ENCODE results near the gene CSF1.
"Not testable (repeated sequence)": the region's sequence is repeated elsewhere in the genome, so short reads cannot be mapped to it uniquely, and the experiment has no call there.

The CSF1 gene

GRCh38 chr1:109948285-109948630 lies 37.6 kb downstream of the CSF1 start:
- TF ChIP-seq ZFX (IDR thresholded peaks at IDR 0.05) (no peak), CTCF (conservative IDR thresholded peaks at IDR 0.05) (no peak)
- H3K27ac ChIP-seq, result peak overlapping the region; percentile 98; the same call in 1 of the 2 replicates

- peak overlapping the region; percentile 79; the same call in 1 of the 2 replicates for H3K27ac ChIP-seq
- no peak for TF ChIP-seq CTCF (conservative IDR thresholded peaks at IDR 0.05)
- no peak for TF ChIP-seq ZFX (IDR thresholded peaks at IDR 0.05)
Observed at GRCh38 chr1:109950038-109950437, 39.4 kb downstream of the CSF1 start.

GRCh38 chr1:109950509-109950908 lies 39.9 kb downstream of the CSF1 start:
- H3K27ac ChIP-seq, result no peak overlapping the region; the same call in 1 of the 2 replicates
- TF ChIP-seq ZFX (IDR thresholded peaks at IDR 0.05) (no peak; the same call in 1 of the 2 replicates), CTCF (conservative IDR thresholded peaks at IDR 0.05) (no peak)

- H3K27ac ChIP-seq, result not testable (repeated sequence)
Observed at GRCh38 chr1:109951501-109951900, 40.9 kb downstream of the CSF1 start.

- TF ChIP-seq CTCF (conservative IDR thresholded peaks at IDR 0.05) (no peak), ZFX (IDR thresholded peaks at IDR 0.05) (no peak)
- no peak overlapping the region for H3K27ac ChIP-seq
Observed at GRCh38 chr1:109954041-109954512, 43.4 kb downstream of the CSF1 start.

- TF ChIP-seq CTCF (conservative IDR thresholded peaks at IDR 0.05) (no peak), ZFX (IDR thresholded peaks at IDR 0.05) (no peak)
- peak overlapping the region; percentile 85 for H3K27ac ChIP-seq
Observed at GRCh38 chr1:109959632-109959973, 49.0 kb downstream of the CSF1 start.

GRCh38 chr1:109959974-109960744 lies 49.5 kb downstream of the CSF1 start:
- peak overlapping the region; percentile 85; the same call in 1 of the 2 replicates for H3K27ac ChIP-seq

More at GRCh38 chr1:109959974-109960744, 49.5 kb downstream of the CSF1 start:
- peak; percentile 61 for TF ChIP-seq CTCF (conservative IDR thresholded peaks at IDR 0.05)
- no peak for TF ChIP-seq ZFX (IDR thresholded peaks at IDR 0.05)
